ENCODE measurements around the gene MCRS1.
A peak's percentile ranks its signal among the peaks of the same experiment; 100 is the strongest.
"Not testable (repeated sequence)": the region's sequence is repeated elsewhere in the genome, so short reads cannot be mapped to it uniquely, and the experiment has no call there.

The MCRS1 gene

DNA sequence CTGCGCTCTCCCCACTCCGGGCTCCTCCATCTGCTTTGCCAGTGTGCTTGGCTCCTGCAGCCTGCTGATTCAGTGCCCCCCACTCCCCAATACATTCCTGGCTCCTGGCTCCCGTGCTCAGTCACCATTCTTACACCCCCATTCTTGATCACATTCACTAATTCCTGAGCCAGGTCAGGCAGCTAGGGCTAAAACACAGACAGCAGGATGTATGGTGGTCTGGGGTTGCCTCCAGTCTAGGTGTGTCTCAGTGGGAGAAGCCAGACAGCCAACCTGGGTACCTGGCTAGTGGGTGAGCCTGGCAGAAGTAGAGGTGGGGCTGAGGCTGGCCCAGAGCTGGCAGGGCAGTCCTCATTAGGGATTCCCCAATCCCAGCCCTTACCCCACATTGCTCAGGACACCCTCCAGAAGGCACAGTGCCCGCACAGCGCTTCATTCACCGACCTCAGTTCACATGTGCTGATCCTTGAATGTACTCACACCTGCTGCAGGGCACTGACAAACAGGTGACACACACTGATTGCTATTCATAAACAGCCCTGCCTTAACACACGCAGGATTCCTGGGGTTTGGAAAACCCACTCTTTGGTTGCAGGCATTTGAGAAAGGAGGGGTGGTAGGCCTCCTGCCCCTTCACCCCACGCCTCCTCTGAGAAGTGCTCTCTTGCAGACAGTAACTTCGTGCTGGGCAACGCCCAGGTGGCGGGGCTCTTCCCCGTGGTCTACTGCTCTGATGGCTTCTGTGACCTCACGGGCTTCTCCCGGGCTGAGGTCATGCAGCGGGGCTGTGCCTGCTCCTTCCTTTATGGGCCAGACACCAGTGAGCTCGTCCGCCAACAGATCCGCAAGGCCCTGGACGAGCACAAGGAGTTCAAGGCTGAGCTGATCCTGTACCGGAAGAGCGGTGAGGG, 27.5 kb downstream of the MCRS1 start:
- no peak for DNase-seq (ENCODE audit: low read depth)

DNA sequence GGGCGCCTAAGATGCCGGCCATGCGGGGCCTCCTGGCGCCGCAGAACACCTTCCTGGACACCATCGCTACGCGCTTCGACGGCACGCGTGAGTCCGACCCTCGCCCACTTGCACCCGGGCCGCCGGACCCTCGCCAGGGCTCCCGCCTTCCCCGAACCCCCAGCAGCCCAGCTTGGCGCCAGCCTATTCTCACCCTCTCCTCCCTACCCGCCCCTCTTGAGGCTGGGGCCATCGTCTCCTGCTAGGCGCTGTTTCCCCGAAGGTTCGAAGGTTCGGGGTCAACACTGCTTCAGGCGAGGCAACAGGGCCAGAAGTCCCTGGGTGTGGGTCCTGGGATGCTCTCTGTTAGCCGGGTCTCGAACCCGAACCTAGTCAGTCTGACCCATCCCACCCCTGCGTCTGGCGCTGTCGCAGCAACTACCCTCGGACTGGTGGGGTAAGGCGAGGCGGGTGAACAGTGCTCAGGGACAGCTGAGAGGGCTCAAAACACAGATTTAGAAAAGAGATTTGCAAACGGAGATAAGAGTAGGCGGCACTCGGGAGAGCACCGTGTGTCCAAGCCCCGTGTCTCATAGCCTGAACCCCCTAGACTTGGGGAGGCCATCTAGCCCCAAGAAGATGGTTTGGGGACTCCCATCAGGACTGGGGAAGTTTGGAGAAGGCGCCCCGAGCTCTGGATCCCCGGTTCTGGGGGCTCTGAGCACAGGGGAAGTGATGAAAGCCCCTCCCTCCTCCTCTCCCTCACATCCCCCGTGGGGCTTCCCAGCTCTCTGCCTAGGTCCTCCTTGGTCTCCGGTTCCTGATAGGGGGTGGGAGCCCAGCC, 28.3 kb downstream of the MCRS1 start:
- no peak for DNase-seq (ENCODE audit: low read depth)

DNA sequence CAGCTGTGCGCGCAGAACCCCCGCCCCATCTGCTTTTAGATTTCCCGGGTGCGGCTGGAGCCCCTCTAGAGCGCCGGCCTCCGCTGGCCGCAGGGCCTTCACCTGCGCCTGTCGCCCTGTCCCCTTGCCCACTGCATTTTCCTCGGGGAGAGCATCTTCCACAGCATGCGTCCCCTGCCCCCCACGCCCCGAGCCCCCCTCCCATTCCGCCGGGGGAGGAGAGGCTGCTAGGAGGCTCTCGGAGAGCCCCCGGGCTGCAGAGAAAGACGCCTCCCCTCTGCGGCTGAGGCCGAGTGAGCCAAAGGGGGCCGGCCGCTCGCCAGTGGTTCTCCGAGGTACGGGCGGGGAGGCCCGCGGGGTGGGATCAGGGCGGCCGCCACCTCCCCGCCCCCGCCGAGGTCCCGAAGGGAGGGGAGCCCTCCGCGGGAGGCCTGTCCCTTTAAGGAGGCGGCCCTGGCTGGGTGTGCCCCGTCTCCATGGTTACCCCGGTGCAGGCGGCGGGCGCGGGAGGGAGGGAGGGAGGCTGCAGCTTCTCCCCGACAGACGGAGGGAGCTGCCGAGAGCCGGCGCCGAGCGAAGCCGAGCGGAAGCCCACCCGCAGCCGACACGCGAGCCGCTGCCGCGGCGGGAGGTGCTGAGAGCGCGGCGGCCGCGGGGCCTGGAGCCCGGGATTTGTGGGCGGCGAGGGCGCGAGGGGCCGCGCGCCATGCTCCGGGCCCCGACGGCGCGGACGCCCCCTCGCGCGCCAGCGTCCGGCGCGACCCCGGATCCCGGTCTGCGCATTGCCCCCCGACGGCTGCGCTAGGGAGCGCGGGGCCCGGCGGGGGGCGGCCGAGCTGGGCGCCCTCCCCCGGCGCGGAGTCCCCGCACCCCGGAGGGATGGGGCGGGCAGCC, 29.2 kb downstream of the MCRS1 start, which contains the start of gene KCNH3:
Gene KCNH3 (plus strand): TSS at position 521 of the 894 bp plus-strand sequence. CDS start 387 bp downstream, outside the sequence.
- DNase-seq (ENCODE audit: low read depth) = peak; percentile 41

DNA sequence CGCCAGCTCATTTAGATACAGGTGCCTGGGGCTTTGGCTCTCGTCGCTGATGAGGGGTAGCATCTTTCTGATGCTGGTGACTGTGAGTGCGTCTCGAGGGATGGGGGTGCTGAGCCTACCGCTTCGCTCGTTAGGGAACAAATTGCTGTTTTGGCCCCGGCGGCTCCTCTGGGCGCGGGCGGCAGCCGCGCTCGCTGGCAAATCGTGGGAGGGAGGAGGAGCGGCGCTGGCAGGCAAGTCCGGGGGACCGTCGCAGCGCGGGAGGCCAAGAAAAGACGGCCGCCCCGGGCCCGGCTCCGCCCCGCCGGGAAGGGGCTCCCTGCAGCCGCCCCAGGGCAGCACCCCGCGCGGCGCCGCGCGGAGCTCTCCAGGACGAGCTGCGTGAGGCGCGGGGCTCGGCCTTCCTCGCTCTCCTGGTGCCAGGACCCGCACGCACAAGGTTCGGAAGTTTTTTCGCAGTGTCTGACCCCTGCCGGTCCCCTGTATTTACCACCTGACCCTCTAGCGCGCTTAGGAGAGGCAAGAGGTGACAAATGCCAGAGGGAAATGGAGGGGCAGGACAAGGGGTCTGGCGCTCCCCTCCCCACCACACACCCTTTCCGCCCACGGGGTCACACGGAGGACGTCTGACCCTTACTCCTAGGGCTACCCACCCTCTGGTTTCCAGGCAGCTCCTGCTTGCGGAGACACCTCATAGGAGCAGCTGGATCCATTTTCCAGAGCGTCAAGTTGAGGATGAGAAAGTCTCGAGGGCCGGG, 30.0 kb downstream of the MCRS1 start:
- DNase-seq (ENCODE audit: low read depth) = no peak

DNA sequence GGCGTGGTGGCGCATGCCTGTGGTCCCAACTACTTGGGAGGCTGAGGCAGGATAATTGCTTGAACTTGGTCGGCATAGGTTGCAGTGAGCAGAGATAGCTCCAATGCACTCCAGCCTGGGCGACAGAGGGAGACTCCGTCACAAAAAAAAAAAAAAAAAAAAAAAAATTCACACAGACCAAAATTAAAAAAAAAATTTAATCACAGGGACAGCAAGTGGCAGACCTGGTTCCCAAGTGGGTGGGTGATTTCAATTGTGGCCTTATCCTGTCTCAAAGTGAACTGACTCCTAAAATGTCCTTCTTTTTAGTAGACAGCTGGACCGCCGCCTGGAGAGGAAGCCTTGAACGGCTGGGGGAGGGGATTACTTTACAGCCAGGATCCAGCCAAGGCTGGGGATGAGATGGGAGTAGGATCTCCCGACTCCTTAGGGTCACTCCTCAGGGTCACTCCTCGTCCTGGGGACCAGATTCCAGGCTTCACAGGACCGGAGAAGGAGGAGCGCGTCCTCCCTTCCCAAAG, 30.7 kb downstream of the MCRS1 start:
- DNase-seq (ENCODE audit: low read depth) = no peak

DNA sequence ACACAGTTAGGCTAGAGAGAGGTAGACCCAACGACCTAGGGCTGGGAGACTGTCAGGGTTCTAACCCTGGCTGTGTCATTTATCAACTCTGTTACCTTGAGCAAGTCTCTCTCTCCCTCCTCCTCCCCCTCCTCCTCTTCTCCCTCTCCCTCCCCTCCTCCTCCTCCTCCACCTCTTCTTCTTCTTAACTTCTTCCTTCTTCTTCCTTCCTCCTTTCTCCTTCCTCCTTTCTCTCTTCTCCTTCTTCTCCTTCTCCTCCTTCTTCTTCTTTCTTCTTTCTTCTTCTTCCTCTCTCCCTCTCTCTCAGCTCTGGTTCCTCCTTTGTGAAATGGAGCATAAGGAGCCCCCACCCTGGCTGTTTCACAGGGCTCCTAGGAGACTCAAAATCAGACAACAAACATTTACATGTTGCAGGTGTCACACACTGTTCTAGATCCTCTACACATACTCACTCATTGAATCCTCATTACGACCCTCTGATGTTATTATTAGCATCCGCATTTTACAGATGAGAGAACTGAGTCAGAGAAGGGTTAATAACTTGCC, 31.3 kb downstream of the MCRS1 start:
- no peak for DNase-seq (ENCODE audit: low read depth)

DNA sequence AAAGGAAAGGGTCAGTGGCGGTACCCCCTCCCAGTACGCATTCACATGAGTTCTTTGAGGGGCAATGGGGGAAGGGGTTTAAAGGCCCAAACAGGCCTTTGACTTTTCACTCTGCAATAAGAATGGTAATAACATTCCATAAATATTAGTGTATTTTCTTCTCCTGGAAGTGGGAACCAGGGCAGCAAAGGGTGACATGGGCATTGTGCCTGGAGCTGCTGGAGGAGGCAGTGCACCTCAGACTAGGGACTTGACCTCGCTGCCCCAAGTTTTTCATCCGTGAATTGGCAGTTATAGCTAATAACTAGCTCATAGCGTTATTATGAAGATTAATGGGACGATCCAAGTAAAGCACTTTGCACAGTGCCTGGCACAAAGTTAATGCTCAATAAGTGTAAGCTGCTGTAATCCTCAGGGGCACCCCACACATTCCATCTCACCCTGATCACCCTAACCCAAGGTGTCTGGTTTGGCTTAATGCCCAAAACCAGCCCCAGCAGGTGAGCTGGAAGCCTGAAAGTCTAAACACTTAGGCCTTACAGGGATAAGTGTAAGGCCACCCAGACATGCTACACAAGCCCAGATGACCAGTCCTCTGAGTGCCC, 31.9 kb downstream of the MCRS1 start:
- DNase-seq (ENCODE audit: low read depth) = no peak

DNA sequence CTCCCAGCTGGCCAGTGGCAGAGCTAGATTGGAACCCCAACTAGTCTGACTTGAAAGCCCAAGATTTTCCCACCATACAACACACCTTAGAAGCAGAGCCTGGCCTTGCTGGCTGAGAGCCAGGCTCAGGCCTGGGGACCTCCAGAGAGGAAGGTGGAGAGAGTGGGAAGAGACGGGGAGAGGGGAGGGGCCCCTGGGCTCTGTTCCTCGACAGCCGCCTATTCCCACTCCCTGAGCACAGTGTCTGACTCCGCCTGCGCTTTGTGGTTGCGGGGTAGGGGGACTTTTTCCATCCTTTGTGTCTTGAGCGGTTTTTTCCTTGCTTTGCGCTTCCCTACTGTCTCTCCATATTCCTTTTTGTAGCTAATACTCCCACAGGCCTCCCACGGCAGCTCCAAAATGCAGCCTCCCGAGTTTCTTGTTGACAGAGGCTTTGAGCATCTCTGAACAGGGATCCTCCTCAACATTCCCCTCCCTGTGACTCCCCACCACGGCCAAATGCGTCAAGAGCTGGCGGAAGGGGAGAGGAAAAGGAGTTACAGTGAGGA, 33.1 kb downstream of the MCRS1 start:
- DNase-seq (ENCODE audit: low read depth) = no peak

DNA sequence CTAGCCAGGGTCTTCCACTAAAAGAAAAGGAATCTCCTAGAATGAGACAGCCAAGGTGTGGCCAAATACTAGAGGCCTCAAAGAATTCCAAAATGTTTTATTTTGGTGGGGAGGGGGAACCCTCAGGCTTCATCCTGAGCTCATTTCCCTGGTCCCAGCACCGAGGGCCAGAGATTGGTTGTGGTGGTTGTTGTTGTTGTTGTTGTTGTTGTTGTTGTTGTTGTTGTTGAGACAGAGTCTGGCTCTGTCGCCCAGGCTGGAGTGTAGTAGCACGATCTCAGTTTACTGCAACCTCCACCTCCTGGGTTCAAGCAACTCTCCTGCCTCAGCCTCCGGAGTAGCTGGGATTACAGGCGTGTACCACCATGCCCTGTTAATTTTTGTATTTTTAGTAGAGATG, 33.8 kb downstream of the MCRS1 start:
- DNase-seq (ENCODE audit: low read depth) = not testable (repeated sequence)

DNA sequence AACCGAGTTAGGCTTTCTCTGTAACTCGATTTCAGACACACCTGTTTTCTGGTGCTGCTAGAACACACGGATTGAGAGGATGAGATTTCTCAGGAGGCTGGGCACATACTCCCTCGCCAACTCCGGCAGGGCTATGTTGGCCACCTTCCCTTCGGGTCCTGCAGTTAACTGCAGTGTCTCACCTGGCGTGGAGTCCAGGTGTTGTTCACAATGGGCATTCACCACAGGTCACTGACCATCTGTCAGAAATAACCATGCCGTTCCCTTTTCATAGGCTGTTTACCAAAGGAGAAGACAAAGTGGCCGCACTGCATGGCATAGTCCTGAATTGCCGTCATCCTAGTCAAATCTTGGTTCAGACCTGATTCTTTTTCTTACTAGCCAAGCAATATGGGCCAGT, 34.6 kb downstream of the MCRS1 start:
- no peak for DNase-seq (ENCODE audit: low read depth)

DNA sequence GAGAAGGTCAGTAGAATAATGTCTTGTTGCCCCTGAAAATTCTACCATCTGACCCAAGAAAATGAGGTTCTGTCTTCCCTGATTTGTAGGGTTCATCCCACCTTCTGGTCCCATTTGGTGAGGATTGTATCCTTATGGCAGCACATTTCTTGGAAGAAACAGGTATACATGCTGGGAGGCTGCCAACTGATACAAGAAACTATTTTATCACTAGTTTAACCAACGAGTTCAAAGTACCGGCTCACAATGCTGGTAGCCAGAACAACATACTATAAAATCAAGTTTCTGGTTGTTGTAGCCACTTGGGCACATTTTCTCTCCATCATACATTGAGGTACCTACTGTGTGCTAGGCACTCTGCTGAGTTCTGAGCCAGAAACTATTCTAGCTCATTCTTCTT, 36.2 kb downstream of the MCRS1 start:
- no peak for DNase-seq (ENCODE audit: low read depth)

DNA sequence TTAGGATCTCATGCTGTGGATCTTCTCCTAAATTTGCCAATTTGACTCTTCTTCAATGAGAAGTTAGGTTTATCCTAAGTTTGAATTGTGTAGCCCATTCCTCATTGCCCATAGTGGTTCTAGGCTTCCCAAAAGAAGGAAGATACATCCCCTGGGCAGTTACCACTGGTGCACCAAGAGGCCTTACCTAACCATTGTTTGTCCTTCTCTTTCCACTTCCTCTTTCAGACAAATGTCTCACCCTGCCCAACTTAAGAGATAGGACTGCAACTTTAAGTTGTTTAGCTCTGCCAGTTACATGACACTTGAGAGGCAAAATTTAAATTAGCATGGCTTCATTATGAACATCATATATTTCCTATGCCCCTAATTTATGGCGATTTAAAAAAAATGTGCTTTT, 38.5 kb downstream of the MCRS1 start:
- no peak for DNase-seq (ENCODE audit: low read depth)

DNA sequence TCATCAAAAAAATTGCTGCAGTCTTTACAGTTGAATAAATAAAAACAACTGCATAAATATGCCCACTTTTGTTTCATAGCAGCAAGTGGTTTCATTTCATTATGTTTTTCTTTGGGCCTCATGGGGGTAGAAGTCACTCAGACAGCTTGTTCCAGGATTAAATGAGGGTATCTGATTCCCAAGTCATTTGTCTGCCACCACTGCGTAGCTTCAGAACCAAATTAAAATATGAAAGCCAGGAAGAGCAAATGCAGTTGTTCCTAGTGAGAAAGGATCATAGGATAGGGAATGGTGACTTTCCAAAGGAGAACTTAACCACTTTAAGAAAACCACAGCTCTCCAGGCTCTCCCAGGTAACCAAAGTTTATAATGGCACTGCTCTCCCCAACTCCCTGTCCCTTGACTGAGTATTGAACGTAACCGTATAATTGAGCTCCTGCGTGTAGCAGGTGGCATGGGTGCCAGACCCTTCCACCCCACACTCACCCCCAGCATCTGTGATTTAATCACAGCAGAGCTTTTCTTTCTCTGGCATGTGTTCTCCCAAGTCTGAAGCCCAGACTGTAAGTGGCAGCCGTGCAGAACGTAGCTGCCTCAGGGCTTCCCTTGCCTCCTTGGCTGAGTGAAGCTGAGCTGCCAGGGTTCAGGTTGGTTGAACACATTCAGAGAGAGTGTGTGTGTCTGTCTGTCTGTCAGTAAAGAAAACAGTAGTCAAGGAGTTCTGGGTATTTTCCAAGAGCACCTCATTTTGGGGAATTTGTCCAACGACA, 40.4 kb downstream of the MCRS1 start:
- DNase-seq (ENCODE audit: low read depth) = no peak

DNA sequence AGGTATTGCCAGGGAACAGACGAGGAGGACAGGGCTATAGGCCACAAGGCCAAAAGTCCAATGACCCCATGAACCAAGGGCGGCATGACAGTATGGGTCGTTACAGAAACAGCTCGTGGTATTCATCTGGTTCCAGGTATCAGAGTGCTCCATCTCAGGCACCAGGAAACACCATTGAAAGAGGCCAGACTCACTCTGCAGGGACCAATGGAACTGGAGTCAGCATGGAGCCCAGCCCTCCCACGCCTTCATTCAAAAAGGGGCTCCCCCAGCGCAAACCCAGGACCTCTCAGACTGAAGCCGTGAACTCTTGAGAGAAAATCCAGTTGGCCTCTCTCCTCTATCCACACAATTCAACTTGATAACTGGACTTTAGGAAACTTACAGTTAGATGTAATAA, 42.0 kb downstream of the MCRS1 start:
- DNase-seq (ENCODE audit: low read depth) = no peak

DNA sequence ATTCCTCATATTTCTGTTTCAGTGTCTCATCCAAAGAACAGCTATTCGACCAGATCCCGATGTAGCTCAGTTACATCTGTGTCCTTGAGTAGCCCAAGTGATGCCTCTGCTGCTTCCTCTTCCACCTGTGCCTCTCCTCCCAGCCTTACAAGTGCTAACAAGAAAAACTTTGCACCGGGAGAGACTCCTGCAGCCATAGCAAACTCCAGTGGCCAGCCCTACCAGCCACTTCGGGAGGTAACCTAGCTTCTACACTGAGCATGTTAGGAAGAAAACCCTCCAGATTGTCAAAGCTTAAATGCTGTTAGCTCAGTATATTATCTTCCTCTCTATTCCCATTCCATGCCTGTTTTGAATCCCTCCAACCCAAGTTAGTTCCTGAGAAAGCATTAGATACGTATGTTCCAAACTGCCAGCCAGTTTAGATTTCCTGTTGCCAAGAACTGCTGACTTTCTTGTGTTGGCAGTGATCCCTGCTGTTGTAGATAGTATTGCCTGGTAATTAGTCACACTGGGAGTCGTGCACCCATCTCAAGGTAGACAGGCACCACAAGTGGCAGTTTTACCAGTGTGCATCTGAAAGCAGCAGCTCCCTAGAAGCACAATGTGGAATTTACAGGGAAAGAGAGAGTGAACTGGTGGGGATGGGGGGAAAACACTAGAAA, 43.1 kb downstream of the MCRS1 start:
- no peak for DNase-seq (ENCODE audit: low read depth)

DNA sequence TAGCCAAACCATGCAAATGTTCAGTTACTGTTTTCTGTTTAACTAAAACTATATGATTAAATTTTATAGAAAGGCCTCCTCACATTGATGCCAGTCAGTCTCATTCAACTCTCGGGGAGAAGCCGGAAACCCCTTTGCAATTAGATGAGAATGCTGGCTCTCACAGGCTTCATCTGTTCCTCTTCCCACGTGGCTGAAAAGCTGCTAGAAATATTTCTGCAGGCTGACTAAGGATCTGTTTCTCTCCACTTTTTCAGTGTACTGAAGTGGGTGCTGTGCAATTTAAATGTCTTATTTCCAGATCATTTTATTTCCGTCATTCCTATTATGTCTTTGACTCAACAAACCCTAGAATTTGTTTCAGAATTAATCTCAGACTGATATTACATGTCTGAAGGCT, 46.6 kb downstream of the MCRS1 start:
- no peak for DNase-seq (ENCODE audit: low read depth)

DNA sequence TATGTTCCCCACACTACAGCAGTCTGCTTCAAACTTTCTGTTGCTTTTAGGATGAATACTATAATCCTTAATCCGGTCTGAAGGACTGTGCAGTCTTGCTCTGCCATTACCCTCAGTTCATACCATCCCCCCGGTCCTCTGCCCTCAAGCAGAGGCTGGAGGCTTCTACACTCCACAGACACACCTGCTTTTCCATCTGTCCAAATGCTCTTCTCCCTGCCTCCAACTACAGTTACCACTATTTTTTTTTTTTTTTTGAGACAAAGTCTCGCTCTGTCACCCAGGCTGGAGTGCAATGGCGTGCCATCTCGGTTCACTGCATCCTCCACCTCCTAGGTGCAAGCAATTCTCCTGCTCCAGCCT, 48.4 kb downstream of the MCRS1 start:
- no peak for DNase-seq (ENCODE audit: low read depth)

DNA sequence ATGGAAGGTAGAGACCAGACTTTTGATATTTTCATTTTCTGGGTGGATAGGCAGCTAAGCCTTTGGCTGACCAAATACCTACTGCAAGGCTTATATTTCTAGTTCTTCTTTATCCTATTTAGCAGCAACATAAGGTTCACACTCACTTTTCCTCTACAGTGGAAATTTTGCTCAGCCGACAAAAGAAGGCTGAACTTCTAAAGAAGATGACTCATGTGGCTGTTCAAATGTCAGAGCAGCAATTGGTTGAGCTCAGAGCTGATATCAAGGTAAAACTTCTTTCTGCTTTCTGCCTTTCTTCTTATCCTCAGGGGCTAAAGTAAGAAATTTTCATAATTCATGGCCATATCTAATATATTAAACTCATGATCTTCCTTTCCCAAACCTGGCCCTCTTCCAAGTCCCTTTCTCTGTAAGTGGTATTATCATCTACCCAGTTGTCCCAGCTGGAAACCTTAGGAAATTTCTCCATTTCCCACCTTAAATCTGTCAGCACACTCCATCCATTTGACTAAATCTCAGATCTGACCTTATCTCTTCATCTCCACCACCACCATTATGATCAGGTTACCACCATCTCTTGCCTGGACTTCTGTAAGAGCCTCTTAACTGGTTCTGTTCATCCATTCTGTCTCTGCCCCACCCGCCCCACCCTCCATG, 48.9 kb downstream of the MCRS1 start:
- DNase-seq (ENCODE audit: low read depth) = no peak
